GM13976 (cell line): Measurements from ENCODE around the gene TACR1.

Experiments
- DNase-seq: peaks from one replicate; pipeline ENCODE4 v3.0.0; 2012; ENCODE audit warnings: low spot score
- CTCF ChIP-seq: IDR thresholded peaks from 2 replicates; pipeline ENCODE4 v1.5.1; 2012; ENCODE audit warnings: borderline replicate concordance, mild to moderate bottlenecking; ENCODE audit not compliant: insufficient read depth; ENCODE audit errors: extremely low read depth, missing control alignments, control extremely low read depth
- in situ Hi-C: fragments of 300-500 bp; cut with MboI; formaldehyde crosslinking; loops from one replicate; pipeline ENCODE4 v1.12.0; 2022; ENCODE audit warnings: low sequenced_read_pairs, mixed read lengths, inconsistent platforms; ENCODE audit not compliant: unreplicated experiment

Gene TACR1

GRCh38 chr2:75007061-75007460 is 192.3 kb downstream of the TACR1 start:
- TF ChIP-seq CTCF: no peak
- no peak for DNase-seq
- in situ Hi-C loops: no loop called here

GRCh38 chr2:75006041-75006440 is 193.3 kb downstream of the TACR1 start:
- no peak for DNase-seq
- TF ChIP-seq CTCF: no peak
- in situ Hi-C loops: no loop called here

- DNase-seq: no peak
- in situ Hi-C loops: no loop called here
- no peak for TF ChIP-seq CTCF
Measured at GRCh38 chr2:75003773-75004172, 195.5 kb downstream of the TACR1 start.

GRCh38 chr2:75003276-75003675 is 196.0 kb downstream of the TACR1 start:
- in situ Hi-C loops: no loop called here
- no peak for TF ChIP-seq CTCF
- DNase-seq: no peak

- TF ChIP-seq CTCF: no peak
- DNase-seq: no peak
- in situ Hi-C loops: no loop called here
Measured at GRCh38 chr2:75002007-75002406, 197.3 kb downstream of the TACR1 start.

GRCh38 chr2:74999468-74999867 is 199.9 kb downstream of the TACR1 start:
- TF ChIP-seq CTCF: no peak
- DNase-seq: no peak
- in situ Hi-C loops: no loop called here
